Prostate gland (tissue), 2 donors: ENCODE data around the gene CHRNA1. TPM values are rescaled to one million over a fixed set of nuclear protein-coding genes. Genes with fewer than 3 reads are reported as not detected.
"Not testable (repeated sequence)": the region's sequence is repeated elsewhere in the genome, so short reads cannot be mapped to it uniquely, and the experiment has no call there.

Source experiments
- DNase-seq: peaks from one replicate; pipeline ENCODE4 v3.0.0-alpha.2; 2019; ENCODE audit warnings: low spot score
- H3K27ac ChIP-seq, 2 donors: fragments of 200-600 bp; sonication (generic); 2 replicates each; pipeline ENCODE4 v1.5.1; 2017 to 2019
- H3K27me3 ChIP-seq: fragments of 200-600 bp; sonication (generic); replicated peaks from 2 replicates; pipeline ENCODE4 v1.5.1; 2019; ENCODE audit not compliant: insufficient read depth
- H3K36me3 ChIP-seq, 2 donors: fragments of 200-600 bp; sonication (generic); 1 replicate in 1 of 2; 2 replicates in 1 of 2; pipeline versions ENCODE4 v1.5.1 to v1.8.1; 2017 to 2019
- H3K4me1 ChIP-seq: fragments of 200-600 bp; sonication (generic); replicated peaks from 2 replicates; pipeline ENCODE4 v1.5.1; 2019
- H3K4me3 ChIP-seq, 2 donors: fragments of 200-600 bp; sonication (generic); 2 replicates each; pipeline ENCODE4 v1.5.1; 2017 to 2019
- H3K9me3 ChIP-seq: fragments of 200-600 bp; sonication (generic); 2 replicates; pipeline ENCODE4 v1.5.1; 2017
- POLR2A ChIP-seq: fragments of 450-650 bp; IDR thresholded peaks from one replicate; pipeline ENCODE4 v1.6.1; 2016; ENCODE audit warnings: antibody characterized with exemption, mild to moderate bottlenecking
- POLR2AphosphoS5 ChIP-seq: sonication (generic); formaldehyde crosslinking; IDR thresholded peaks from one replicate; pipeline ENCODE4 v1.6.1; 2017; ENCODE audit warnings: antibody characterized with exemption
- WGBS: methylation state at CpG from one replicate; pipeline ENCODE4 v1.1.5; 2018; 5-methylcytosine and 5-hydroxymethylcytosine counted together
- intact Hi-C: fragments of 100-400 bp; cut with DNase I; formaldehyde crosslinking; loops from one replicate; pipeline ENCODE4 v1.14.2; 2022
- total RNA-seq, 2 donors: library from RNA; depleted of rRNA; stranded (reverse); fragments of >200 nt; gene quantifications; one replicate each; pipeline ENCODE4 v1.1.0, GENCODE V29; 2016
- TF ChIP-seq, protein P1 (sequence below), 4 experiments: fragments of 200-600 bp in 2 of 4; fragments of 450-650 bp in 2 of 4; sonication (generic) in 2 of 4; IDR thresholded peaks; 1 replicate in 3 of 4; 2 replicates in 1 of 4; pipeline ENCODE4 v1.5.1; 2016 to 2019; ENCODE audit warnings: antibody characterized with exemption in 4 of 4, mild to moderate bottlenecking in 2 of 4, moderate library complexity in 2 of 4

The CHRNA1 gene
- total RNA-seq, 2 donors from 2014 or later: 4.0 TPM; not detected in 1

DNA sequence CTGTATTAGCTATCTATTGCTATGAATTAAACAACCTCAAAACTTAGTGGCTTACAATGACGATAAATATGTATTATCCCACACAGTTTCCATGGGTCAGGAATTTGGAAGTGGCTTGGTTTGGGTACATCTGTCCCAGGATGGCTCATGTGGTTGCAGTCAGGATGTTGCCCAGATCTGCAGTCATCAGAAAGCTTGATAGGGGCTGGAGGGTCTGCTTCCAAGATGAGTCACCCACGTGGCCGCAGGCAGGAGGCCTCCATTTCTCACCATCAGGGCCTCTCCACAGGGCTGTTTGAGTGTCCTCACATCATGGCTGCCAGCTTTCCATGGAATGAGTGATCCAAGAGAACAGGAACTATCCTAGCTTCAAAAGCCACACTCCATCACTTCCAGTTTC is 46.4 kb downstream of the CHRNA1 start:
- Histone ChIP-seq H3K9me3 (no peaks in the 10 kb centered on the region), H3K27ac (no peak overlapping the region), H3K4me1 (no peaks in the 10 kb centered on the region), H3K27me3 (no peaks in the 10 kb centered on the region), H3K36me3 (no peaks in the 10 kb centered on the region), H3K4me3 (no peak overlapping the region)
- intact Hi-C loops: no loop called here
- TF ChIP-seq POLR2AphosphoS5 (no peak), POLR2A (no peak)
- TF ChIP-seq, protein P1, sequence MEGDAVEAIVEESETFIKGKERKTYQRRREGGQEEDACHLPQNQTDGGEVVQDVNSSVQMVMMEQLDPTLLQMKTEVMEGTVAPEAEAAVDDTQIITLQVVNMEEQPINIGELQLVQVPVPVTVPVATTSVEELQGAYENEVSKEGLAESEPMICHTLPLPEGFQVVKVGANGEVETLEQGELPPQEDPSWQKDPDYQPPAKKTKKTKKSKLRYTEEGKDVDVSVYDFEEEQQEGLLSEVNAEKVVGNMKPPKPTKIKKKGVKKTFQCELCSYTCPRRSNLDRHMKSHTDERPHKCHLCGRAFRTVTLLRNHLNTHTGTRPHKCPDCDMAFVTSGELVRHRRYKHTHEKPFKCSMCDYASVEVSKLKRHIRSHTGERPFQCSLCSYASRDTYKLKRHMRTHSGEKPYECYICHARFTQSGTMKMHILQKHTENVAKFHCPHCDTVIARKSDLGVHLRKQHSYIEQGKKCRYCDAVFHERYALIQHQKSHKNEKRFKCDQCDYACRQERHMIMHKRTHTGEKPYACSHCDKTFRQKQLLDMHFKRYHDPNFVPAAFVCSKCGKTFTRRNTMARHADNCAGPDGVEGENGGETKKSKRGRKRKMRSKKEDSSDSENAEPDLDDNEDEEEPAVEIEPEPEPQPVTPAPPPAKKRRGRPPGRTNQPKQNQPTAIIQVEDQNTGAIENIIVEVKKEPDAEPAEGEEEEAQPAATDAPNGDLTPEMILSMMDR (IDR thresholded peaks at IDR 0.05): no peak
- WGBS: 100% methylated on average over 3 of the region's 3 CpGs
- DNase-seq: no peak

- TF ChIP-seq POLR2AphosphoS5 (no peak), POLR2A (no peak)
- TF ChIP-seq, protein P1 (IDR thresholded peaks at IDR 0.05): no peak
- no peak overlapping the region for H3K27ac ChIP-seq
- no peaks in the 10 kb centered on the region for H3K4me1 ChIP-seq
- no peaks in the 10 kb centered on the region for H3K36me3 ChIP-seq
- no peak overlapping the region for H3K4me3 ChIP-seq
- intact Hi-C loops: no loop called here
- DNase-seq: no peak
- H3K9me3 ChIP-seq: no peaks in the 10 kb centered on the region
- no peaks in the 10 kb centered on the region for H3K27me3 ChIP-seq
- 72% methylated on average over 6 of the region's 6 CpGs for WGBS
Measured at GRCh38 chr2:174717273-174717672, 47.0 kb downstream of the CHRNA1 start.

GRCh38 chr2:174716785-174717184 is 47.5 kb downstream of the CHRNA1 start:
- WGBS: 55% methylated on average over 3 of the region's 3 CpGs
- TF ChIP-seq, protein P1 (IDR thresholded peaks at IDR 0.05): no peak
- TF ChIP-seq POLR2AphosphoS5 (no peak), POLR2A (no peak)

GRCh38 chr2:174713686-174714085 is 50.6 kb downstream of the CHRNA1 start:
- H3K4me3 ChIP-seq: no peak overlapping the region
- H3K9me3 ChIP-seq: no peaks in the 10 kb centered on the region
- H3K27ac ChIP-seq: no peak overlapping the region
- DNase-seq: no peak
- H3K36me3 ChIP-seq: no peaks in the 10 kb centered on the region
- no peaks in the 10 kb centered on the region for H3K4me1 ChIP-seq
- no peaks in the 10 kb centered on the region for H3K27me3 ChIP-seq
- 94% methylated on average over 2 of the region's 2 CpGs for WGBS
- no peak for TF ChIP-seq POLR2A
- TF ChIP-seq, protein P1 (IDR thresholded peaks at IDR 0.05): no peak
- no peak for TF ChIP-seq POLR2AphosphoS5
- intact Hi-C loops: no loop called here

More at GRCh38 chr2:174716785-174717184, 47.5 kb downstream of the CHRNA1 start:
- H3K9me3 ChIP-seq: no peaks in the 10 kb centered on the region
- intact Hi-C loops: no loop called here
- no peaks in the 10 kb centered on the region for H3K36me3 ChIP-seq
- H3K27ac ChIP-seq: no peak overlapping the region
- no peak overlapping the region for H3K4me3 ChIP-seq
- H3K4me1 ChIP-seq: no peaks in the 10 kb centered on the region
- DNase-seq: no peak
- H3K27me3 ChIP-seq: no peaks in the 10 kb centered on the region

- DNase-seq: no peak
- intact Hi-C loops: no loop called here
- no peaks in the 10 kb centered on the region for H3K27me3 ChIP-seq
- no peaks in the 10 kb centered on the region for H3K4me1 ChIP-seq
- TF ChIP-seq, protein P1 (IDR thresholded peaks at IDR 0.05): no peak
- no peak for TF ChIP-seq POLR2AphosphoS5
- TF ChIP-seq POLR2A: no peak
- H3K36me3 ChIP-seq: no peaks in the 10 kb centered on the region
- no peak overlapping the region for H3K4me3 ChIP-seq
- 90% methylated on average over 6 of the region's 6 CpGs for WGBS
- H3K9me3 ChIP-seq: no peaks in the 10 kb centered on the region
- H3K27ac ChIP-seq: no peak overlapping the region
Measured at GRCh38 chr2:174711206-174711605, 53.1 kb downstream of the CHRNA1 start.

GRCh38 chr2:174709416-174710004 is 54.8 kb downstream of the CHRNA1 start:
- intact Hi-C loops, H3K27ac ChIP-seq, H3K4me1 ChIP-seq, H3K9me3 ChIP-seq, H3K36me3 ChIP-seq, DNase-seq, H3K4me3 ChIP-seq, H3K27me3 ChIP-seq: not testable (repeated sequence)
- WGBS: 97% methylated on average over 31 of the region's 32 CpGs
